K562 (cell line): Measurements from ENCODE around the gene RTP5. TPM values are rescaled to one million over a fixed set of nuclear protein-coding genes. Genes with fewer than 3 reads are reported as not detected.

Experiments used
- ATAC-seq: fragments of 200-7000 bp; cut with Tn5 transposase; 3 replicates; pipeline ENCODE4 v1.9.1; 2020; ENCODE audit warnings: moderate library complexity
- BruUV-seq: library from RNA; stranded (reverse); fragments of 400-500 nt; replicated peaks from 2 replicates; lab custom pipeline; 2021; lab: Mats Ljungman, UMichigan
- CTCF ChIA-PET: fragments of 300-600 bp; formaldehyde crosslinking; extraction: SDS; loops from one replicate; lab custom pipeline; 2021; ENCODE audit warnings: low intra/inter-chr PET ratio; lab: Yijun Ruan, JAX
- POLR2A ChIA-PET: fragments of 300-600, 350-650 bp; sonication (Branson Sonifier 250); formaldehyde crosslinking; extraction: SDS; loops from one replicate; lab custom pipeline; 2021; ENCODE audit warnings: antibody characterized with exemption, inconsistent platforms; lab: Yijun Ruan, JAX
- DNase-seq, 4 experiments: peaks; one replicate each; pipeline versions ENCODE4 v3.0.0 to v3.0.0-alpha.2; 2011 to 2018; ENCODE audit warnings: low spot score in 3 of 4, mixed read lengths in 3 of 4; ENCODE audit errors: extremely low read depth in 1 of 4
- FAIRE-seq: peaks from 2 replicates; lab custom pipeline; 2011; peaks lifted over from hg19 to GRCh38; lab: Jason Lieb, UNC
- H2AFZ ChIP-seq: 2 replicates; pipeline ENCODE4 v1.6.0; 2011; ENCODE audit warnings: low read depth, low read length, control low read depth, inconsistent platforms
- H3K27ac ChIP-seq: fragments of 200-600 bp; 3 replicates; pipeline ENCODE4 v1.8.0; 2011; ENCODE audit warnings: low read depth, mild to moderate bottlenecking, control low read depth, inconsistent platforms, low read length, moderate library complexity, mixed read lengths; ENCODE audit errors: extremely low read depth
- H3K27me3 ChIP-seq, 2 experiments: fragments of 300-600 bp in 1 of 2; 2 replicates in 1 of 2; 3 replicates in 1 of 2; pipeline versions ENCODE4 v1.6.0 to v1.8.0; 2011; ENCODE audit warnings: inconsistent platforms in 2 of 2, low read length in 2 of 2, mild to moderate bottlenecking in 1 of 2, mixed read lengths in 1 of 2, moderate library complexity in 1 of 2; ENCODE audit not compliant: control insufficient read depth in 2 of 2, insufficient read depth in 2 of 2
- H3K36me3 ChIP-seq: fragments of 300-600 bp; 3 replicates; pipeline ENCODE4 v1.8.0; 2011; ENCODE audit warnings: mild to moderate bottlenecking, low read length, inconsistent platforms; ENCODE audit not compliant: control insufficient read depth, insufficient read depth
- H3K4me1 ChIP-seq, 2 experiments: fragments of 200-600 bp in 1 of 2; replicated peaks in 1 of 2; 2 replicates in 1 of 2; 3 replicates in 1 of 2; pipeline versions ENCODE4 v1.5.1 to v1.8.0; 2011; ENCODE audit warnings: inconsistent platforms in 2 of 2, low read length in 2 of 2, mild to moderate bottlenecking in 1 of 2, mixed read lengths in 1 of 2, moderate library complexity in 1 of 2; ENCODE audit not compliant: control insufficient read depth in 2 of 2, insufficient read depth in 2 of 2
- H3K4me2 ChIP-seq: 2 replicates; pipeline ENCODE4 v1.6.1; 2011; ENCODE audit warnings: low read length, control low read depth, inconsistent platforms, mixed read lengths; ENCODE audit not compliant: insufficient read depth
- H3K4me3 ChIP-seq: fragments of 200-600 bp; sonication (generic), shearing (Covaris generic); 2 replicates; pipeline ENCODE4 v1.5.1; 2016; ENCODE audit warnings: control low read depth, inconsistent platforms
- H3K79me2 ChIP-seq: fragments of 200-600 bp; 3 replicates; pipeline ENCODE4 v1.8.0; 2011; ENCODE audit warnings: low read length, inconsistent platforms; ENCODE audit not compliant: control insufficient read depth, insufficient read depth
- H3K9ac ChIP-seq, 2 experiments: 2 replicates each; pipeline versions ENCODE4 v1.6.0 to v1.6.1; 2011; ENCODE audit warnings: low read depth in 2 of 2, low read length in 2 of 2, control low read depth in 1 of 2, inconsistent platforms in 1 of 2, mild to moderate bottlenecking in 1 of 2, mixed read lengths in 1 of 2; ENCODE audit not compliant: insufficient read depth in 1 of 2
- H3K9me1 ChIP-seq: one replicate; pipeline ENCODE4 v1.6.0; 2011; ENCODE audit warnings: inconsistent platforms, mild to moderate bottlenecking, low read length, moderate library complexity; ENCODE audit not compliant: control insufficient read depth, insufficient read depth
- H3K9me3 ChIP-seq: replicated peaks from 2 replicates; pipeline ENCODE4 v1.5.1; 2011; ENCODE audit warnings: low read depth, low read length, inconsistent platforms; ENCODE audit not compliant: control insufficient read depth, insufficient read depth
- H4K20me1 ChIP-seq: replicated peaks from 2 replicates; pipeline ENCODE4 v1.6.1; 2011; ENCODE audit warnings: low read length, inconsistent platforms, mixed read lengths; ENCODE audit not compliant: control insufficient read depth, insufficient read depth
- MTF1 ChIP-seq: fragments of 250-450 bp; sonication (Bioruptor Pico); IDR thresholded peaks from 2 replicates; pipeline ENCODE4 v1.9.0; 2021; ENCODE audit warnings: moderate library complexity, mild to moderate bottlenecking, inconsistent platforms, borderline replicate concordance
- SIRT6 ChIP-seq: IDR thresholded peaks from one replicate; pipeline ENCODE4 v1.6.1; 2012; ENCODE audit warnings: low read depth, mild to moderate bottlenecking, control low read depth, inconsistent platforms, low read length, moderate library complexity
- ZNF124 ChIP-seq: sonication (generic); formaldehyde crosslinking; IDR thresholded peaks from 2 replicates; pipeline ENCODE4 v1.8.1; 2022; ENCODE audit warnings: missing genetic modification reagents
- ZNF79 ChIP-seq: fragments of 250-450 bp; sonication (Bioruptor Pico); IDR thresholded peaks from 2 replicates; pipeline ENCODE4 v1.4.0; 2020; ENCODE audit warnings: low read depth, mild to moderate bottlenecking, moderate library complexity
- WGBS: fragments of 100-300 bp; shearing (Covaris generic); methylation state at CpG from one replicate; pipeline ENCODE4 v1.1.6; 2016; ENCODE audit warnings: low coverage, mixed read lengths; ENCODE audit not compliant: insufficient coverage; ENCODE audit errors: missing lambda C conversion rate; 5-methylcytosine and 5-hydroxymethylcytosine counted together
- in situ Hi-C: fragments of 300-500 bp; cut with MboI; formaldehyde crosslinking; loops from 4 replicates; pipeline ENCODE4 v1.15.0; 2018; ENCODE audit warnings: inconsistent platforms, mixed read lengths
- intact Hi-C: fragments of 100-400 bp; cut with micrococcal nuclease; formaldehyde crosslinking; loops from 2 replicates; pipeline ENCODE4 v1.14.2; 2022
- polyA plus RNA-seq, 8 experiments: library from polyadenylated mRNA; depleted of rRNA in 4 of 8; stranded (reverse) in 5 of 8; unstranded in 3 of 8; fragments of >200 nt; fragmentation: Nextera tagmentation in 2 of 8; fragmentation: Illumina TruSeq in 1 of 8; extraction: Ambion mirVana in 2 of 8; extraction: Trizol in 1 of 8; gene quantifications; 2 replicates each; pipeline versions ENCODE4 v1.2.1 to v1.2.3, GENCODE V29; 2011 to 2014; ENCODE audit warnings: inconsistent platforms in 1 of 8, missing spikeins in 1 of 8
- total RNA-seq, 7 experiments: library from RNA; depleted of rRNA in 6 of 7; stranded (reverse); fragments of >200 nt in 6 of 7; fragmentation: Illumina TruSeq in 2 of 7; extraction: Trizol in 2 of 7; gene quantifications; 2 replicates each; pipeline versions ENCODE4 v1.2.1 to v1.2.3, GENCODE V29; 2011 to 2021; ENCODE audit warnings: low replicate concordance in 1 of 7
- TF ChIP-seq, protein P1 (sequence below): fragments of 450-650 bp; IDR thresholded peaks from 2 replicates; pipeline ENCODE4 v1.6.1; 2016; ENCODE audit warnings: missing biosample characterization, missing genetic modification characterization
- TF ChIP-seq, protein P2 (sequence below): fragments of 250-450 bp; sonication (Bioruptor Pico); IDR thresholded peaks from 2 replicates; pipeline ENCODE4 v1.8.0; 2022; ENCODE audit warnings: inconsistent platforms
- TF ChIP-seq, protein P3 (sequence below): fragments of 450-650 bp; IDR thresholded peaks from 2 replicates; pipeline ENCODE4 v1.6.1; 2018; ENCODE audit not compliant: partially characterized antibody
- TF ChIP-seq, protein P4 (sequence below): fragments of 250-450 bp; sonication (Bioruptor Pico); IDR thresholded peaks from 2 replicates; pipeline ENCODE4 v1.6.1; 2021; ENCODE audit warnings: mild to moderate bottlenecking
- TF ChIP-seq, protein P5 (sequence below): fragments of 250-450 bp; sonication (Bioruptor Pico); IDR thresholded peaks from 2 replicates; pipeline ENCODE4 v1.4.0; 2020; ENCODE audit warnings: mild to moderate bottlenecking, moderate library complexity, borderline replicate concordance

Gene RTP5
- total and polyA plus RNA-seq, 9 of the 15 experiments (the other 6 are each of a cell fraction or from before 2014, with no cell fraction given) = not detected

DNA sequence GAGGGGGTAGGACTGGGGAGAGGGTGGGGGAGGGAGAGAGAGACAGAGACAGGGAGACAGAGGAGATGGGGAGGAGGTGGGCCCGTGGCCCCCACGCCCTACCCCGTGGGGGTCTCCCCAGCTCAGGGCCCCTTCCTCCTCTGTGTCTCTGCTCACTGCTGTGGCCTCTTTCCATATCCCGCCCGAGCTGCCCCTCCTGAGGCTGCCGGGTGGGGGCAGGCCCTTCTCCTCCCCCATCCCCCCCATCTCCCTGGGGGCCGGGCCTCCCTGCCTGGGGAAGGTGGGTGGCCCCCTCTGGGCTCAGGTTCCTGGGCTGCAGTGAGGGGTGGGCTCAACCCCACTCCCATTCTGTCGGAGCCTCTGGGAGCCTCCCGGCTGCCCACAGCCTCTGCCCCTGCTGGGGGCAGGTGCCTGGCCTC, 10.5 kb upstream of the RTP5 start:
- H4K20me1 ChIP-seq = no peaks in the 10 kb centered on the region
- BruUV-seq = no TSS peak
- FAIRE-seq (no peak), ATAC-seq (peak; percentile 38), DNase-seq (peak; percentile 31 to 73 (median 61))
- H3K9ac ChIP-seq = peak overlapping the region; percentile 30 to 78; a peak in 3 of 4 replicates
- peak overlapping the region; percentile 68 for H2AFZ ChIP-seq
- WGBS = 40% methylated on average over 1 of the region's 9 CpGs
- no peaks in the 10 kb centered on the region for H3K9me3 ChIP-seq
- intact Hi-C loops = no loop called here
- H3K9me1 ChIP-seq = no peaks in the 10 kb centered on the region
- no peak overlapping the region for H3K27ac ChIP-seq
- no peaks in the 10 kb centered on the region for H3K79me2 ChIP-seq
- CTCF ChIA-PET = no interaction called here
- no peak overlapping the region for H3K4me3 ChIP-seq
- in situ Hi-C loops = loop anchor here (5.0 kb wide), 1 partner anchor 112 kb away; no protein-coding TSS in a partner anchor
- POLR2A ChIA-PET = interaction anchor here (1.8 kb wide), 1 partner anchor 8 kb away, joined by 4 read pairs; no protein-coding TSS in a partner anchor
- H3K27me3 ChIP-seq = no peaks in the 10 kb centered on the region
- peaks cover 5 to 76% of the 10 kb centered on the region in 2 experiments; a peak in 4 of 5 replicates for H3K4me1 ChIP-seq
- H3K36me3 ChIP-seq = no peaks in the 10 kb centered on the region
- peak overlapping the region; percentile 37; the same call in 1 of the 2 replicates for H3K4me2 ChIP-seq
- TF ChIP-seq, protein P1, sequence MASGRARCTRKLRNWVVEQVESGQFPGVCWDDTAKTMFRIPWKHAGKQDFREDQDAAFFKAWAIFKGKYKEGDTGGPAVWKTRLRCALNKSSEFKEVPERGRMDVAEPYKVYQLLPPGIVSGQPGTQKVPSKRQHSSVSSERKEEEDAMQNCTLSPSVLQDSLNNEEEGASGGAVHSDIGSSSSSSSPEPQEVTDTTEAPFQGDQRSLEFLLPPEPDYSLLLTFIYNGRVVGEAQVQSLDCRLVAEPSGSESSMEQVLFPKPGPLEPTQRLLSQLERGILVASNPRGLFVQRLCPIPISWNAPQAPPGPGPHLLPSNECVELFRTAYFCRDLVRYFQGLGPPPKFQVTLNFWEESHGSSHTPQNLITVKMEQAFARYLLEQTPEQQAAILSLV (tag) = no peak
- TF ChIP-seq, protein P2, sequence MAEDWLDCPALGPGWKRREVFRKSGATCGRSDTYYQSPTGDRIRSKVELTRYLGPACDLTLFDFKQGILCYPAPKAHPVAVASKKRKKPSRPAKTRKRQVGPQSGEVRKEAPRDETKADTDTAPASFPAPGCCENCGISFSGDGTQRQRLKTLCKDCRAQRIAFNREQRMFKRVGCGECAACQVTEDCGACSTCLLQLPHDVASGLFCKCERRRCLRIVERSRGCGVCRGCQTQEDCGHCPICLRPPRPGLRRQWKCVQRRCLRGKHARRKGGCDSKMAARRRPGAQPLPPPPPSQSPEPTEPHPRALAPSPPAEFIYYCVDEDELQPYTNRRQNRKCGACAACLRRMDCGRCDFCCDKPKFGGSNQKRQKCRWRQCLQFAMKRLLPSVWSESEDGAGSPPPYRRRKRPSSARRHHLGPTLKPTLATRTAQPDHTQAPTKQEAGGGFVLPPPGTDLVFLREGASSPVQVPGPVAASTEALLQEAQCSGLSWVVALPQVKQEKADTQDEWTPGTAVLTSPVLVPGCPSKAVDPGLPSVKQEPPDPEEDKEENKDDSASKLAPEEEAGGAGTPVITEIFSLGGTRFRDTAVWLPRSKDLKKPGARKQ (CRISPR knock-in tag) = no peak
- TF ChIP-seq, protein P3, sequence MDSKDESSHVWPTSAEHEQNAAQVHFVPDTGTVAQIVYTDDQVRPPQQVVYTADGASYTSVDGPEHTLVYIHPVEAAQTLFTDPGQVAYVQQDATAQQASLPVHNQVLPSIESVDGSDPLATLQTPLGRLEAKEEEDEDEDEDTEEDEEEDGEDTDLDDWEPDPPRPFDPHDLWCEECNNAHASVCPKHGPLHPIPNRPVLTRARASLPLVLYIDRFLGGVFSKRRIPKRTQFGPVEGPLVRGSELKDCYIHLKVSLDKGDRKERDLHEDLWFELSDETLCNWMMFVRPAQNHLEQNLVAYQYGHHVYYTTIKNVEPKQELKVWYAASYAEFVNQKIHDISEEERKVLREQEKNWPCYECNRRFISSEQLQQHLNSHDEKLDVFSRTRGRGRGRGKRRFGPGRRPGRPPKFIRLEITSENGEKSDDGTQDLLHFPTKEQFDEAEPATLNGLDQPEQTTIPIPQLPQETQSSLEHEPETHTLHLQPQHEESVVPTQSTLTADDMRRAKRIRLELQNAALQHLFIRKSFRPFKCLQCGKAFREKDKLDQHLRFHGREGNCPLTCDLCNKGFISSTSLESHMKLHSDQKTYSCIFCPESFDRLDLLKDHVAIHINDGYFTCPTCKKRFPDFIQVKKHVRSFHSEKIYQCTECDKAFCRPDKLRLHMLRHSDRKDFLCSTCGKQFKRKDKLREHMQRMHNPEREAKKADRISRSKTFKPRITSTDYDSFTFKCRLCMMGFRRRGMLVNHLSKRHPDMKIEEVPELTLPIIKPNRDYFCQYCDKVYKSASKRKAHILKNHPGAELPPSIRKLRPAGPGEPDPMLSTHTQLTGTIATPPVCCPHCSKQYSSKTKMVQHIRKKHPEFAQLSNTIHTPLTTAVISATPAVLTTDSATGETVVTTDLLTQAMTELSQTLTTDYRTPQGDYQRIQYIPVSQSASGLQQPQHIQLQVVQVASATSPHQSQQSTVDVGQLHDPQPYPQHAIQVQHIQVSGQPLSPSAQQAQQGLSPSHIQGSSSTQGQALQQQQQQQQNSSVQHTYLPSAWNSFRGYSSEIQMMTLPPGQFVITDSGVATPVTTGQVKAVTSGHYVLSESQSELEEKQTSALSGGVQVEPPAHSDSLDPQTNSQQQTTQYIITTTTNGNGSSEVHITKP = peak; percentile 92
- no peak for TF ChIP-seq SIRT6
- TF ChIP-seq, protein P4, sequence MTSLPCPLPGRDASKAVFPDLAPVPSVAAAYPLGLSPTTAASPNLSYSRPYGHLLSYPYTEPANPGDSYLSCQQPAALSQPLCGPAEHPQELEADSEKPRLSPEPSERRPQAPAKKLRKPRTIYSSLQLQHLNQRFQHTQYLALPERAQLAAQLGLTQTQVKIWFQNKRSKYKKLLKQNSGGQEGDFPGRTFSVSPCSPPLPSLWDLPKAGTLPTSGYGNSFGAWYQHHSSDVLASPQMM (CRISPR knock-in tag) = no peak
- no peak for TF ChIP-seq ZNF79 (CRISPR knock-in tag)
- no peak for TF ChIP-seq ZNF124 (CRISPR knock-in tag)
- TF ChIP-seq MTF1 (CRISPR knock-in tag) = no peak
- TF ChIP-seq, protein P5, sequence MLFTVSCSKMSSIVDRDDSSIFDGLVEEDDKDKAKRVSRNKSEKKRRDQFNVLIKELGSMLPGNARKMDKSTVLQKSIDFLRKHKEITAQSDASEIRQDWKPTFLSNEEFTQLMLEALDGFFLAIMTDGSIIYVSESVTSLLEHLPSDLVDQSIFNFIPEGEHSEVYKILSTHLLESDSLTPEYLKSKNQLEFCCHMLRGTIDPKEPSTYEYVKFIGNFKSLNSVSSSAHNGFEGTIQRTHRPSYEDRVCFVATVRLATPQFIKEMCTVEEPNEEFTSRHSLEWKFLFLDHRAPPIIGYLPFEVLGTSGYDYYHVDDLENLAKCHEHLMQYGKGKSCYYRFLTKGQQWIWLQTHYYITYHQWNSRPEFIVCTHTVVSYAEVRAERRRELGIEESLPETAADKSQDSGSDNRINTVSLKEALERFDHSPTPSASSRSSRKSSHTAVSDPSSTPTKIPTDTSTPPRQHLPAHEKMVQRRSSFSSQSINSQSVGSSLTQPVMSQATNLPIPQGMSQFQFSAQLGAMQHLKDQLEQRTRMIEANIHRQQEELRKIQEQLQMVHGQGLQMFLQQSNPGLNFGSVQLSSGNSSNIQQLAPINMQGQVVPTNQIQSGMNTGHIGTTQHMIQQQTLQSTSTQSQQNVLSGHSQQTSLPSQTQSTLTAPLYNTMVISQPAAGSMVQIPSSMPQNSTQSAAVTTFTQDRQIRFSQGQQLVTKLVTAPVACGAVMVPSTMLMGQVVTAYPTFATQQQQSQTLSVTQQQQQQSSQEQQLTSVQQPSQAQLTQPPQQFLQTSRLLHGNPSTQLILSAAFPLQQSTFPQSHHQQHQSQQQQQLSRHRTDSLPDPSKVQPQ = no peak
